HCT116 (cell line): ENCODE data around the gene SPRED2. TPM values are rescaled to one million over a fixed set of nuclear protein-coding genes. Genes with fewer than 3 reads are reported as not detected.

Experiments
- ATAC-seq: fragments of 200-7000 bp; cut with Tn5 transposase; 2 replicates; pipeline ENCODE4 v1.9.1; 2020; ENCODE audit warnings: mild to moderate bottlenecking, moderate library complexity
- BruUV-seq: library from RNA; stranded (reverse); fragments of 400-500 nt; replicated peaks from 2 replicates; lab custom pipeline; 2021; lab: Mats Ljungman, UMichigan
- CTCF ChIA-PET: fragments of 300-600 bp; sonication (Branson Sonifier 250); formaldehyde crosslinking; loops from one replicate; lab custom pipeline; 2021; ENCODE audit warnings: antibody characterized with exemption; lab: Charles Lee
- POLR2A ChIA-PET: fragments of 300-600, 350-600 bp; sonication (Branson Sonifier 250); formaldehyde crosslinking; loops from one replicate; lab custom pipeline; 2021; ENCODE audit warnings: antibody characterized with exemption; lab: Charles Lee
- RAD21 ChIA-PET, 2 experiments: fragments of 300-600 bp; sonication (Branson Sonifier 250); formaldehyde crosslinking; loops; one replicate each; lab custom pipeline; 2023; ENCODE audit warnings: low total read pairs in 2 of 2; ENCODE audit not compliant: uncharacterized antibody in 2 of 2, unreplicated experiment in 2 of 2, low non-redundant PET in 1 of 2; lab: Charles Lee
- DNase-seq: peaks from one replicate; pipeline ENCODE4 v3.0.0-alpha.2; 2010; ENCODE audit warnings: low read depth, low spot score
- H2AFZ ChIP-seq: fragments of 200-600 bp; shearing (Covaris generic), sonication (generic); 2 replicates; pipeline ENCODE4 v1.6.1; 2017; ENCODE audit warnings: low read depth, mixed run types, mixed read lengths, antibody characterized with exemption, low read length; ENCODE audit not compliant: poor library complexity, severe bottlenecking
- H3K27ac ChIP-seq: 2 replicates; pipeline ENCODE4 v1.5.1; 2012; ENCODE audit warnings: low read depth, low read length
- H3K27me3 ChIP-seq: fragments of 200-600 bp; sonication (generic); 2 replicates; pipeline ENCODE4 v1.6.1; 2016; ENCODE audit warnings: mixed run types, low read length, mixed read lengths; ENCODE audit not compliant: insufficient read depth
- H3K36me3 ChIP-seq, 2 experiments: fragments of 200-500 bp in 1 of 2; fragments of 200-600 bp in 1 of 2; sonication (Bioruptor generic) in 1 of 2; sonication (generic) in 1 of 2; 2 replicates each; pipeline versions ENCODE4 v1.5.1 to v1.6.1; 2014 to 2016; ENCODE audit warnings: low read length in 2 of 2, inconsistent platforms in 1 of 2, mixed read lengths in 1 of 2, mixed run types in 1 of 2; ENCODE audit not compliant: insufficient read depth in 2 of 2, control insufficient read depth in 1 of 2
- H3K4me1 ChIP-seq, 2 experiments: fragments of 200-600 bp in 1 of 2; sonication (generic) in 1 of 2; 2 replicates each; pipeline versions ENCODE4 v1.5.1 to v1.6.1; 2012 to 2017; ENCODE audit warnings: low read length in 2 of 2, inconsistent platforms in 1 of 2, mild to moderate bottlenecking in 1 of 2, mixed read lengths in 1 of 2, mixed run types in 1 of 2, moderate library complexity in 1 of 2; ENCODE audit not compliant: insufficient read depth in 2 of 2, control insufficient read depth in 1 of 2
- H3K4me2 ChIP-seq: fragments of 200-600 bp; sonication (generic); 2 replicates; pipeline ENCODE4 v1.6.1; 2017; ENCODE audit warnings: mixed run types, low read length, mixed read lengths
- H3K4me3 ChIP-seq, 2 experiments: fragments of 200-600 bp in 1 of 2; sonication (generic) in 1 of 2; replicated peaks in 1 of 2; 2 replicates each; pipeline ENCODE4 v1.5.1; 2011 to 2016; ENCODE audit warnings: low read length in 2 of 2, control low read depth in 1 of 2, low read depth in 1 of 2, mild to moderate bottlenecking in 1 of 2, mixed read lengths in 1 of 2, mixed run types in 1 of 2
- H3K79me2 ChIP-seq: fragments of 200-600 bp; sonication (generic); 2 replicates; pipeline ENCODE4 v1.6.1; 2017; ENCODE audit warnings: mild to moderate bottlenecking, mixed run types, low read length, moderate library complexity, mixed read lengths; ENCODE audit not compliant: insufficient read depth
- H3K9ac ChIP-seq: fragments of 200-600 bp; sonication (generic); 2 replicates; pipeline ENCODE4 v1.6.1; 2016; ENCODE audit warnings: low read length, mixed read lengths
- H3K9me2 ChIP-seq: fragments of 200-600 bp; sonication (generic), shearing (Covaris generic); 2 replicates; pipeline ENCODE4 v1.6.1; 2017; ENCODE audit warnings: mixed run types, mild to moderate bottlenecking, moderate library complexity; ENCODE audit not compliant: insufficient read depth
- H3K9me3 ChIP-seq, 2 experiments: fragments of 200-500 bp in 1 of 2; fragments of 200-600 bp in 1 of 2; sonication (Bioruptor generic) in 1 of 2; sonication (generic) in 1 of 2; 2 replicates each; pipeline ENCODE4 v1.6.1; 2014 to 2017; ENCODE audit warnings: low read length in 2 of 2, mixed read lengths in 2 of 2, inconsistent platforms in 1 of 2, low read depth in 1 of 2, mild to moderate bottlenecking in 1 of 2, mixed run types in 1 of 2, moderate library complexity in 1 of 2; ENCODE audit not compliant: control insufficient read depth in 1 of 2, insufficient read depth in 1 of 2
- H4K20me1 ChIP-seq: fragments of 200-600 bp; sonication (generic), shearing (Covaris generic); 2 replicates; pipeline ENCODE4 v1.6.1; 2017; ENCODE audit warnings: mixed run types, mild to moderate bottlenecking, moderate library complexity; ENCODE audit not compliant: insufficient read depth
- CBX3 ChIP-seq: IDR thresholded peaks from 2 replicates; pipeline ENCODE4 v1.6.1; 2012; ENCODE audit warnings: low read depth
- CEBPB ChIP-seq: IDR thresholded peaks from 2 replicates; pipeline ENCODE4 v1.6.1; 2012; ENCODE audit warnings: low read depth
- EGR1 ChIP-seq: IDR thresholded peaks from 2 replicates; pipeline ENCODE4 v1.6.1; 2012; ENCODE audit warnings: low read depth
- EZH2 ChIP-seq: fragments of 200-600 bp; sonication (generic); IDR thresholded peaks from 2 replicates; pipeline ENCODE4 v1.6.1; 2017; ENCODE audit warnings: antibody characterized with exemption, mixed run types
- JUND ChIP-seq: IDR thresholded peaks from 2 replicates; pipeline ENCODE4 v1.6.1; 2012
- POLR2A ChIP-seq: IDR thresholded peaks from 2 replicates; pipeline ENCODE4 v1.7.0; 2011; ENCODE audit warnings: borderline replicate concordance; ENCODE audit not compliant: insufficient read depth, insufficient read length; ENCODE audit errors: extremely low read depth
- SIN3A ChIP-seq: IDR thresholded peaks from 2 replicates; pipeline ENCODE4 v1.6.1; 2012; ENCODE audit warnings: low read depth
- SP1 ChIP-seq: IDR thresholded peaks from 2 replicates; pipeline ENCODE4 v1.6.1; 2012; ENCODE audit warnings: low read depth
- YY1 ChIP-seq: IDR thresholded peaks from 2 replicates; pipeline ENCODE4 v1.6.1; 2011; ENCODE audit warnings: low read length, low read depth, moderate library complexity, mild to moderate bottlenecking; ENCODE audit not compliant: insufficient replicate concordance; ENCODE audit errors: extremely low read depth
- ZFX ChIP-seq: fragments of 450-650 bp; IDR thresholded peaks from 2 replicates; pipeline ENCODE4 v1.6.1; 2017
- intact Hi-C: fragments of 100-400 bp; cut with micrococcal nuclease; formaldehyde crosslinking; loops from 2 replicates; pipeline ENCODE4 v1.10.0; 2022
- total RNA-seq: library from RNA; stranded (reverse); gene quantifications from one replicate; pipeline ENCODE4 v1.2.1, GENCODE V29; 2021; ENCODE audit not compliant: unreplicated experiment
- TF ChIP-seq, protein P1 (sequence below): IDR thresholded peaks from 2 replicates; pipeline ENCODE4 v1.6.1; 2012
- TF ChIP-seq, protein P2 (sequence below): IDR thresholded peaks from 2 replicates; pipeline ENCODE4 v1.6.1; 2012; ENCODE audit warnings: low read depth
- TF ChIP-seq, protein P3 (sequence below), 3 experiments: fragments of 200-600 bp in 1 of 3; sonication (generic) in 1 of 3; IDR thresholded peaks in 2 of 3; conservative IDR thresholded peaks in 1 of 3; 2 replicates each; pipeline ENCODE4 v1.5.1; 2012 to 2017; ENCODE audit warnings: low read depth in 2 of 3, low read length in 2 of 3, antibody characterized with exemption in 1 of 3, borderline replicate concordance in 1 of 3, control low read depth in 1 of 3, mild to moderate bottlenecking in 1 of 3, mixed read lengths in 1 of 3, mixed run types in 1 of 3, moderate library complexity in 1 of 3; ENCODE audit not compliant: insufficient read depth in 1 of 3

The SPRED2 gene
- total RNA-seq, 1 experiment from 2014 or later = 62.6 TPM

DNA sequence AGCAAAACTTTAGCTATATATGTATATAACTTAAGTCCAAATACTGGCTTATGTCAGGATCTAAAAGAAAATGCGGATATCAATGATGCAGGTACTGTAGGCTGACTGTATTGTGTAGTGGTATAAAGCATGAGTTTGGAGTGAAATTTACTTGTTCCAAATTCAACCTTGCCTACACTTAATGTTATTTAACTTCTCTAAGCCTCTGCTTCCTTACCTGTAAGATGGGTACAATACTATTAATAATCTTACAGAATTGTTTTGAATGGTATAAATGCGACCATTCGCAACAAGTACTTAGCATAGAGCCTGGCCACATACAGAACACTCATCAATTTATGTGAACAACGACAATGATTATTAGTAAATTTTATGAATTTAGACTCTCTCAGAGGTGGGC is 62.4 kb downstream of the SPRED2 start:
- BruUV-seq = no TSS peak

More for the DNA sequence above, 62.4 kb downstream of the SPRED2 start:
- TF ChIP-seq ZFX (no peak), SIN3A (no peak), CBX3 (no peak), JUND (no peak), EGR1 (no peak), YY1 (no peak), POLR2A (no peak), EZH2 (no peak), SP1 (no peak), CEBPB (no peak)
- TF ChIP-seq, protein P1, sequence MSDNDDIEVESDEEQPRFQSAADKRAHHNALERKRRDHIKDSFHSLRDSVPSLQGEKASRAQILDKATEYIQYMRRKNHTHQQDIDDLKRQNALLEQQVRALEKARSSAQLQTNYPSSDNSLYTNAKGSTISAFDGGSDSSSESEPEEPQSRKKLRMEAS = no peak
- TF ChIP-seq, protein P2, sequence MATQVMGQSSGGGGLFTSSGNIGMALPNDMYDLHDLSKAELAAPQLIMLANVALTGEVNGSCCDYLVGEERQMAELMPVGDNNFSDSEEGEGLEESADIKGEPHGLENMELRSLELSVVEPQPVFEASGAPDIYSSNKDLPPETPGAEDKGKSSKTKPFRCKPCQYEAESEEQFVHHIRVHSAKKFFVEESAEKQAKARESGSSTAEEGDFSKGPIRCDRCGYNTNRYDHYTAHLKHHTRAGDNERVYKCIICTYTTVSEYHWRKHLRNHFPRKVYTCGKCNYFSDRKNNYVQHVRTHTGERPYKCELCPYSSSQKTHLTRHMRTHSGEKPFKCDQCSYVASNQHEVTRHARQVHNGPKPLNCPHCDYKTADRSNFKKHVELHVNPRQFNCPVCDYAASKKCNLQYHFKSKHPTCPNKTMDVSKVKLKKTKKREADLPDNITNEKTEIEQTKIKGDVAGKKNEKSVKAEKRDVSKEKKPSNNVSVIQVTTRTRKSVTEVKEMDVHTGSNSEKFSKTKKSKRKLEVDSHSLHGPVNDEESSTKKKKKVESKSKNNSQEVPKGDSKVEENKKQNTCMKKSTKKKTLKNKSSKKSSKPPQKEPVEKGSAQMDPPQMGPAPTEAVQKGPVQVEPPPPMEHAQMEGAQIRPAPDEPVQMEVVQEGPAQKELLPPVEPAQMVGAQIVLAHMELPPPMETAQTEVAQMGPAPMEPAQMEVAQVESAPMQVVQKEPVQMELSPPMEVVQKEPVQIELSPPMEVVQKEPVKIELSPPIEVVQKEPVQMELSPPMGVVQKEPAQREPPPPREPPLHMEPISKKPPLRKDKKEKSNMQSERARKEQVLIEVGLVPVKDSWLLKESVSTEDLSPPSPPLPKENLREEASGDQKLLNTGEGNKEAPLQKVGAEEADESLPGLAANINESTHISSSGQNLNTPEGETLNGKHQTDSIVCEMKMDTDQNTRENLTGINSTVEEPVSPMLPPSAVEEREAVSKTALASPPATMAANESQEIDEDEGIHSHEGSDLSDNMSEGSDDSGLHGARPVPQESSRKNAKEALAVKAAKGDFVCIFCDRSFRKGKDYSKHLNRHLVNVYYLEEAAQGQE = no peak
- TF ChIP-seq, protein P3, sequence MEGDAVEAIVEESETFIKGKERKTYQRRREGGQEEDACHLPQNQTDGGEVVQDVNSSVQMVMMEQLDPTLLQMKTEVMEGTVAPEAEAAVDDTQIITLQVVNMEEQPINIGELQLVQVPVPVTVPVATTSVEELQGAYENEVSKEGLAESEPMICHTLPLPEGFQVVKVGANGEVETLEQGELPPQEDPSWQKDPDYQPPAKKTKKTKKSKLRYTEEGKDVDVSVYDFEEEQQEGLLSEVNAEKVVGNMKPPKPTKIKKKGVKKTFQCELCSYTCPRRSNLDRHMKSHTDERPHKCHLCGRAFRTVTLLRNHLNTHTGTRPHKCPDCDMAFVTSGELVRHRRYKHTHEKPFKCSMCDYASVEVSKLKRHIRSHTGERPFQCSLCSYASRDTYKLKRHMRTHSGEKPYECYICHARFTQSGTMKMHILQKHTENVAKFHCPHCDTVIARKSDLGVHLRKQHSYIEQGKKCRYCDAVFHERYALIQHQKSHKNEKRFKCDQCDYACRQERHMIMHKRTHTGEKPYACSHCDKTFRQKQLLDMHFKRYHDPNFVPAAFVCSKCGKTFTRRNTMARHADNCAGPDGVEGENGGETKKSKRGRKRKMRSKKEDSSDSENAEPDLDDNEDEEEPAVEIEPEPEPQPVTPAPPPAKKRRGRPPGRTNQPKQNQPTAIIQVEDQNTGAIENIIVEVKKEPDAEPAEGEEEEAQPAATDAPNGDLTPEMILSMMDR (IDR thresholded peaks at IDR 0.05 in 2 of 3, conservative IDR thresholded peaks at IDR 0.05 in 1 of 3; ENCODE audit: borderline replicate concordance in 1 of 3, insufficient read depth in 1 of 3, low read depth in 2 of 3, low read length in 2 of 3) = no peak
- TF ChIP-seq, all 23 proteins: peak for 0
- no peak overlapping the region for H3K4me3 ChIP-seq
- H3K36me3 ChIP-seq = no peaks in the 10 kb centered on the region
- no peaks in the 10 kb centered on the region for H3K27me3 ChIP-seq
- DNase-seq (no peak), ATAC-seq (no peak)
- no peak overlapping the region for H2AFZ ChIP-seq
- ChIA-PET CTCF (interaction anchor here (0.9 kb wide), 1 partner anchor 13 kb away, joined by 3 read pairs; no protein-coding TSS in a partner anchor), RAD21 (no interaction called here), POLR2A (no interaction called here)
- no peak overlapping the region for H3K27ac ChIP-seq
- intact Hi-C loops = loop anchor here (5.0 kb wide), 1 partner anchor 48 kb away; no protein-coding TSS in a partner anchor
- H3K4me2 ChIP-seq = no peak overlapping the region
- H3K9ac ChIP-seq = no peak overlapping the region
- H4K20me1 ChIP-seq = peaks cover 13% of the 10 kb centered on the region; the same call in 1 of the 2 replicates
- peaks cover 90% of the 10 kb centered on the region for H3K79me2 ChIP-seq
- H3K4me1 ChIP-seq = peaks cover 49 to 57% of the 10 kb centered on the region in 2 experiments
- no peaks in the 10 kb centered on the region for H3K9me3 ChIP-seq
- H3K9me2 ChIP-seq = no peaks in the 10 kb centered on the region
